WTC11 (cell line): Measurements from ENCODE around the gene TPRG1L.

Source experiments
- CTCF ChIP-seq: fragments of 200-600 bp; IDR thresholded peaks from 2 replicates; pipeline ENCODE4 v1.8.0; 2022; ENCODE audit warnings: antibody characterized with exemption
- ELF4 ChIP-seq: sonication (generic); formaldehyde crosslinking; IDR thresholded peaks from 2 replicates; pipeline ENCODE4 v1.8.1; 2022; ENCODE audit warnings: low read depth, mild to moderate bottlenecking, moderate library complexity, missing genetic modification reagents
- FOXP1 ChIP-seq: sonication (generic); formaldehyde crosslinking; IDR thresholded peaks from 2 replicates; pipeline ENCODE4 v1.8.0; 2022; ENCODE audit warnings: missing genetic modification reagents, mild to moderate bottlenecking, moderate library complexity, borderline replicate concordance
- ZBTB21 ChIP-seq: sonication (generic); formaldehyde crosslinking; IDR thresholded peaks from 2 replicates; pipeline ENCODE4 v1.8.1; 2023; ENCODE audit warnings: mild to moderate bottlenecking, missing genetic modification reagents, borderline replicate concordance
- ZNF425 ChIP-seq: fragments of 250-450 bp; sonication (Bioruptor Pico); conservative IDR thresholded peaks from 2 replicates; pipeline ENCODE4 v1.9.0; 2021; ENCODE audit warnings: mild to moderate bottlenecking

- no peak for TF ChIP-seq ZBTB21
- no peak for TF ChIP-seq ZNF425 (CRISPR knock-in tag)
- no peak for TF ChIP-seq ELF4 (CRISPR knock-in tag)
- TF ChIP-seq FOXP1 (CRISPR knock-in tag) = no peak
- no peak for TF ChIP-seq CTCF
Observed at GRCh38 chr1:3650248-3651025, 25.6 kb downstream of the TPRG1L start.
